KBM-7 (cell line): ENCODE measurements around the gene MED13.
A peak's percentile ranks its signal among the peaks of the same experiment; 100 is the strongest.

ENCODE experiments used
- DNase-seq: peaks from one replicate; pipeline ENCODE4 v3.0.0-alpha.2; 2015
- in situ Hi-C: fragments of 300-500 bp; cut with MboI; formaldehyde crosslinking; loops from 2 replicates; pipeline ENCODE4 v1.14.3; 2020; ENCODE audit warnings: low sequenced_read_pairs, low pct_unique_long_range_greater_than_20kb, mixed read lengths

Gene MED13

DNA sequence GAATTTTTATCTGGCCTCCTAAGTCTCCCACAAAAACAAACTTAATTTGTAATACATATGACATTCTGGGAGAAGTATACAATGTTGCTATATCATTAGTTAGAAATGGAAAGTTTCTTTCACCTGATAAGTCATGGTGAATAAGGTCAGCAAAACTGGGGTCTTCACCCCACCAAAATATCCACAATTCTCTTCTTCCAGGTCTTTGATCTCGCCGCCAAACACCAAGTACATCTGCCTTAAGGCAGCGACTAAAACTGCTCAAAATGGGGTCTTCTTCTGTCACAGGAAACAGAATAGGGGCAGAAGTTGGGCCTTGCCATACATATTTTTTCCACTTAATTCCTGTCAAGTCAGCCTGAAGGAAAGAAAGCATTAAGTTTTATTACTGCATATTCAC lies 2.1 kb downstream of the MED13 start:
- no peak for DNase-seq
- in situ Hi-C loops = no loop called here

DNA sequence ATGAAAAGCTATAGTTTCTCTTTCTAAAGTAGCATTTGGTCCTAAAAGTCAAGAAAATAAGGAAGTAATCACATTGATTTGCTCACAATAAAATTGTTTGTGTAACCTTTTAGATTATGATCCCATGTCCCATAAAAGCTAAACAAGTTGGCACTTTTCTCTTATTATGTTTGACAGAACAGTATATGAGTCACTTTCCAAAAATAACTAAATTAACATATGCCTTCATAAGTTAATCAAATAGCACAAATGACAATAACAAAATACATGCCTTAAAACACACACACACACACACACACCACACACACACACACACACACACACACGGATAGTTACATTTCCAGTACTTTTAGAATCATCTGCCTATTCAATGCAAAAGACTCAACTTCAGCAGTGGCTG lies 2.8 kb downstream of the MED13 start:
- in situ Hi-C loops = no loop called here
- no peak for DNase-seq

DNA sequence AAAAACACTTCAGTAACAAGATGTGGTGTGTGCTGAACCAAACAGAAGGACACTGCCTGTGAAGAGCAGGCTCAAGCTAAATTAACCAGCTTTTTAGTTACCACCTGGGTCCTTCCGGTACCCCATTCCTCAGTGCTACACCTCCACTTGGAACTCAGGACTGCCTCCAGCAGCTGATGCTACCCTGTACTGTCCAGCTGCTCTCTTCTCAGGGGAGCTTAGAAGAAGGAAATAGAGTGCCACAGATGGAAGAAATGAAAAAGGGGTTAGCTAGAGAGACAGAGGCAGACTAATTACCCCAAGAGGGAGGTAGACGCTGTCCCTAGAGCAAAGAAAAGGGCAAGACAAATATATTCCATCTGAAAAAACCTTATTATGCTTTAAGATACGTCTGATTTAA lies 5.7 kb downstream of the MED13 start:
- no peak for DNase-seq
- in situ Hi-C loops = no loop called here

DNA sequence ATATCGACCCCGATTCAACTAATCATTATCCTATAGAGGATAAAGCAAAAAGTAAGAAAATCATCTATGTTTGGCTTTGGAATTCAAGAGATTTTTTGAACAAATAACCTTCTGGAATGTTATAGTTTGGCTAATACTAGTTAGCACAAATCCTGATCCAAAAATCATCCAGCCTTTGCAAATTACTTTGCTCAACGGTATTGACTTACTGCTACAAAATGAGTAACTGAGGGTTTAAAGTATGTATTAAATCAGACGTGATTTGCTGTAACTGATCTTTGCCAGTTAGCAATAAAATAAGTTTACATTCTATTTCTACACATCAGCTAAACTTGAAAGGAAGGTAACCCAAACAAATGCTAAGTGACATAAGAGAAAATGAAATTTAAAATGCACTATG lies 6.5 kb downstream of the MED13 start:
- DNase-seq = no peak
- in situ Hi-C loops = no loop called here

DNA sequence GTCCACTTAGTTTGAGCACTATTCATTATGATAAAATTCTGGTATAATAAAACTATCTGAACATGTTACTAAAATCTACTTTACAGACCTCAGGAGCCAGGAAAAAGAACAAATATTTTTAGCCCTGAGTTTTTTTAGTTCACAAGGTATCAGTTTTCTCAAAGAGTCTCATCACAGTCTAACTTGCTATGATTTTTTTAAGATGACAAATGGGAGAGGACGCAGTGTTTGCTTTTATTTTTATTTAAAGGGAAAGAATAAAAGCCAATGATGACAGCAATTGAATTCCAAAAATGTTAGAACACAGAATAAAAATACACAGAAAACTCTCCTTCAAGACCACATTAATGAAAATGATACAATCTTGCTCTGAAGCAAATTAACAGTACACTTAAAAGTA lies 7.4 kb downstream of the MED13 start:
- in situ Hi-C loops = no loop called here
- no peak for DNase-seq

DNA sequence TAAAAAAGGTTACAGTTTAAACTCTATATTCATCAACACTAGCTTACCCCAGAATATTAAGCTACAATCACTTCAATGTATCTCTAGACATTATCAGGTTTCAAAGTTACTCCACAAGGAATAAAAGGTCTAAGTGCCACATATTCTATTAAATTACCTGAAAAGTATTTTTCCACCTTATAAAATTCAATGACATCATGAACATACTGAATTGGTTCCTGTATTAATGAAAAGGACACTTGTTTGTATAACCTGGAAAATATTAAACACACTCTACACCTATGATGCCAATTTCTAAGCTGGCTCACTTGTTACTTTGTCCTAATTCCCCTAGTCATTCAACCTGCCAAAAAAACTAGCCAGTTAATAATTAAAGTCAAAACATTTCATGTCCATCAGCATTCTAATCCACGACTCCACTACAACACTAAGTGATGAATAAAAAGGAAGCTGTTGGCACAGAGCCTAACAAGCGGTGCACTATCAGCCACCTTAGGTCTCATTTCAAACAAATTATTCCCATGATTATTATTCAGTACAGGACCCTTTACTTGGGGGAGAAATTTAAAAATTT lies 12.2 kb downstream of the MED13 start:
- in situ Hi-C loops = no loop called here
- no peak for DNase-seq

DNA sequence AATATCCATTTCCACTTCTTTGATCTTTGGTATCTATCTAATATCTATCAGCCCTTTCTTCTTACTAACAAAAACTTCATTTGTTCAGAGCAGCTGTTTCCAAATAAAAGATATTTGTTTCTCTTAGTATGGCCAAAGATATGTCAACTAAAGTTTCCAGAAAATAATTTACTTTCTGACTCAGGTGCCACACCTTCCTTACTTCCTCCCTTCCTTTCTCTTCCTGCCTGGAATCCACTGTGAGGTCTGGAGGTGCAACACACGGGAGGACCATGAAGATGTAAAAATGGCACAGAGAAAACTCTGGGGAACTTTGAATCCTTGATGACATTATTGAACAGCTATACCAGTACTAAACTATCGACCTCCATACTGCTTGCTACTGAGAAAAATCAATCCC lies 14.0 kb downstream of the MED13 start:
- in situ Hi-C loops = no loop called here
- DNase-seq = no peak

DNA sequence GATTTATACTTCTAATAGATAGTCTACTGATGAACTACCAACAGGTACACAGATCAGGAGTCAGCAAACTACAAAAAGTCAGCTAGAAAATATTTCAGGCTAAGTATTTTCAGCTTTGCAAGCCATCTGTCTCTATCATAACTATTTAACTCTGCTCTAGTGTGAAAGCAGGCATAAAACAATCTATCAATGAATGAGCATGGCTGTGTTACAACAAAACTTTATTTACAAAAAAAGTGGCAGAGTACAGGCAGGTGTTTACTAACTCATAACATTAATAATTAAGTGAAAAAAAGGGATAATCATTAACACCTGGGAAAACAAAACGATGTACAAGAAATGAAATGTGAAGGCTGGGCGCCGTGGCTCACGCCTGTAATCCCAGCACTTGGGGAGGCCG lies 15.8 kb downstream of the MED13 start:
- no peak for DNase-seq
- in situ Hi-C loops = no loop called here

DNA sequence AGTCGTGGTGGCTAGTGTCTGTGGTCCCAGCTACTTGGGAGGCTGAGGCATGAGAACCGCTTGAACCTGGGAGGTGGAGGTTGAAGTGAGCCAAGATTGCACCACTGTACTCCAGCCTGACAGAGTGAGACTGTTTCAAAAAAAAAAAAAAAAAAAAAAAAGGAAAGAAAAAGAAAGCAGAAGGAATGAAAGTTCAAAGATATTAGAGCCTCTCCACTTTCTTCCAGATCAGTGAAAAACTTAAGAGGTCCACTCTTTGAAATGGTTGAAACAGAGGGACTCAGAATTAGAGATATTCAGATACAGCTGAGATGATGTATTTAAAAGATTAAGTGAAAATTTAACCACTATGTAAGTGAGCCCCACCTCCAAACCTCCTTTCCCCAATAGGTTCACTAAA lies 16.8 kb downstream of the MED13 start:
- no peak for DNase-seq
- in situ Hi-C loops = no loop called here

DNA sequence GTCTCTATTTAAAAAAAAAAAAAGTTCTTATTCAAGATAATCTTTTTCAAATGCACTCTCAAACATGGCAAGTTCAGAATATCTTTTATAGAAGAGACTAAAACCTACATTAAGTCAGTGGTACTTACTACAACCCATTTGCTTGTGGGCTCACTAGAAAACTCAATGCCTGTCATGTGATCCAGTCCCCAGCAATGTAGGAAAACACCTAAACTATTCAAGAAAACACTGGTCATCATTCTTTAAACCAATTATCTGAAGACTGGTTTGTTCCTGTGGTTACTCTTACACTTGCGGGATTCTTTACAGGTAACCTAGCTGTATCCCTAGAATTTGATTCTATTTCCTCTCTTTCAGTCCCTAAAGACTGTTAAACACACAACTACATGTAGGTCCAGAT lies 19.6 kb downstream of the MED13 start:
- no peak for DNase-seq
- in situ Hi-C loops = no loop called here

DNA sequence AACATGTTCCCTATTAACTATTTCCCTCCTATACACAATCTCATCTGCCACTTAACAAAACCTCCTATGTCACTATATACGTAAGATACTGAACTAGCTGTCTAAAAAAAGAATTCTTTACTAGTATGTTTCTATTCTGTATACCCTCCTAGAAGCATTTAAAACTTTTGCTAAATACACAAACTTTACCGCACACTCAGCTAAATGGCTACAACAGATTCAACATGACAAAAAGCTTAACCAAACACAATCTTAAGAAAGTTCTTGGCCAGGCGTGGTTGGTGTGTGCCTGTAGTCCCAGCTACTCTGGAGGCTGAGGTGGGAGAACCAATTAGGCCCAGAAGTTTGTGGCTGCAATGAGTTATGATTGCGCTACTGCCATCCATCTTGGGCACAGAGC lies 20.0 kb downstream of the MED13 start:
- DNase-seq = no peak
- in situ Hi-C loops = no loop called here

DNA sequence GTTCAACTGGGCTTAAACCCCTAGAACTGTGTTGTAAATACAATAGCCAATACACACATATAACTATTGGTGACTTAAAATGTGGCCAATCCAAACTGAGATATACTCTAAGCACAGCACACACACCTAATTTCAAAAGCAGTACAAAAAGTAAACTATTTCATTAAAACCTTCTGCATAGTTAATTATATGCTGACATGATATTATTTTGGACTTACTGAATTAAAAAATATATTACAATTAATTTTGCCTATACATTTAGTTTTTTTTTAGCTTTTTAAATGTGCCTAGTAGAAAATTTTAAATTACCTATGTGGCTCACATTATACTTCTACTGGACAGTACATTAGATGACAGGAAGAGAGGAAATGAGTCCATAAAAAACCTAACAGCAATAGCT lies 21.5 kb downstream of the MED13 start:
- DNase-seq = no peak
- in situ Hi-C loops = no loop called here

DNA sequence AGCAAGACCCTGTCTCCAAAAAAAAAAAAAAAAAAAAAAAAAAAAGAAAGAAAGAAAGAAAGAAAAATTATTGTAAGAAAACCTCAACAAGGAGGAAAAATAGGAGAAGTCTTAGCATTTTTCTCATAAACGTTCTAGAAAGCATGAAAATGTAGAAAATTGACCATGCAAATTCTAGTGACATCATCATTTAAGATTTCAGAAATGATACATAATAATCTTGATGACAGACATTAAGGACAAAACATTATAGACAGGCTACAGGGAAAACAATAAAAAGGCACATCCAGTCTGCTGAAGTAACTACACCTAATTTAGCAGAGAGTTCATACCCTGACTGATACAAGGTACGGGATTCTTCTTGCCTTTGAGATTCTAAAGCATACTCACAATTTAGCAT lies 21.9 kb downstream of the MED13 start:
- in situ Hi-C loops = no loop called here
- DNase-seq = no peak

DNA sequence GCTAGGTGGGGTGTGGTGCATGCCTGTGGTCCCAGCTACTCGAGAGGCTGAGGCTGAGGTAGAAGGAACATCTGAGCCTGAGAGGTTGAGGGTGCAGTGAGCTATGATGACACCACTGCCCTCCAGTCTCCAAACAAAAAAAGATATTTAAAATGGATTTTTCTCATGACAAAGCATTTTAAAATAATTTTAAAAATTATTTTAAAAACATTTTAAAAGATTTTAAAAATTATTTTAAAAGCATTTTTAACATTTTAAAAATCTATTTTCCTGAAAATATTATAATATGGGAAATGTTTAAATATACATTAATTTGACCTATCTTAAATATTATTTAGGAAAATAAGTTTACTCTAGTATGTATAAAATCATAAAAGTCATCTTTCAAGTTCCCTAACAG lies 26.8 kb downstream of the MED13 start:
- in situ Hi-C loops = no loop called here
- DNase-seq = no peak

DNA sequence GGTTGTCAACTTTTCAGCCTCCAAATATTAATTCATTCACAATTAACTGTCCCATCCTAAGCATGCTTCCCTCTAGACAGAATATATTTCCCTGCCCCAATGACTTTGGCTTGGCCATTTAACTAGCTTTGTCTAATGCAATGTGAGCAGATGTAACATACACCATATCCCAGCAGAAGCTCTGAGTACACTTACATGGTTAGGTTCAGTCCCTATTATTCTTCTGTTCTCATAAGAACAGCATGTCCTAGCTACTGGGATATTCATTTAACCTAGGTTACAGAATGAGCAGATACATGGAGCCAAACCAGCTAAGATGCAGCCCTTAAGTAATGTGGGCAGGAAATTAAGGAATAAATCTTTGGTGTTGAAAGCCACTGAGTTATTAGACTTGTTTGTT lies 31.8 kb downstream of the MED13 start:
- in situ Hi-C loops = no loop called here
- DNase-seq = no peak

DNA sequence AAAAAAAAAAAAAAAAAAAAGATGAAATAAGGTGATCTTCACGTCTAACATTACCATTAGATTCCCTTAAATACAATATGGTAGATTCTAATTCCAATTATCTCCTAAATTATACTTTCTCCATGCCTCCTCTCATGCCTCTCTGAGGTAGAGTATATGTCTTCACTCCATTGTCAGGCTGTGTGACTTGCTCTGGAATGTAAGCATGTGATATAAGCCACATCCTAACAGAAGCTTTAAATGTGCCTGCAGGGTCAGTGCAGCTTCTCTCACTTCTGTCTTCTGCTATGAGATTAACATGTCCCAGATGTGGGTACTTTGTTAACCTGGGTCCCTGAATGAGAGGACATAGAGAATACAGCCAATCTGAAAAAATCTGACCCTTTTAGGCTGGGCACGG lies 32.6 kb downstream of the MED13 start:
- DNase-seq = no peak
- in situ Hi-C loops = no loop called here

DNA sequence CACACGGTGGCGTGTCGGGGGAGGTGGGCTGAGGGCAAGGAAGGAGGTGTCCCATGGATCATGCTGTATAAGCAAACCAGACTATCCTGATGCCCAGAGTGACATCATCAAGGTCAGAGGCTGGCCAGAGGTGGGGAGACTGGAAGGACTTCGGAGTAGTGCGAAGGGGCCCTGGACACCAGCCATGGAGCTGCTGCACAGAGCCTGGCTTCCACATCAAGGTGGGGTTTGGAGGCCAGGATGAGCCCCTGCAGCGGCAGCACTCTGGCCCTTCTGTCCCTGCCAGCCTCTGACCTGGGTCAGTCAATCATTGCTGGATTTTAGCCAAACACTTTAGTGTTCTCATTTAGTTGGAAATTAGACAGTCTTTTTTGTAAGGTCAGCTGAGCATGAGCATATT lies 34.8 kb downstream of the MED13 start:
- in situ Hi-C loops = no loop called here
- no peak for DNase-seq

DNA sequence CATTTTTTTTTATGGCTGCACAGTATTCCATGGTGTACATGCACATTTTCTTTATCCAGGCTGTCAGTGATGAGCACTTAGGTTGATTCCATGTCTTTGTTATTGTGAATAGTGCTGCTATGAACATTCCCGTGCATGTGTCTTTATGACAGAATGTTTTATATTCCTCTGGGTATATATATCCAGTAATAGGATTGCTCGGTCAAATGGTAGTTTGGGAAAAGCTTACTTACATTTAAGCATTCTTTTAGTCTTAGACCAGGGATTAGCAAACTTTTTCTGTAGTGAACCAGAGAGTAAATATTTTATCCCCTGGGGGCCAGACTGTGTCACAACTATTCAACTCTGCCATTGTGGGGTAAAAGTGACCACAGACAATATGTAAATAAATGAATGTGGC lies 40.2 kb downstream of the MED13 start:
- DNase-seq = no peak
- in situ Hi-C loops = no loop called here

DNA sequence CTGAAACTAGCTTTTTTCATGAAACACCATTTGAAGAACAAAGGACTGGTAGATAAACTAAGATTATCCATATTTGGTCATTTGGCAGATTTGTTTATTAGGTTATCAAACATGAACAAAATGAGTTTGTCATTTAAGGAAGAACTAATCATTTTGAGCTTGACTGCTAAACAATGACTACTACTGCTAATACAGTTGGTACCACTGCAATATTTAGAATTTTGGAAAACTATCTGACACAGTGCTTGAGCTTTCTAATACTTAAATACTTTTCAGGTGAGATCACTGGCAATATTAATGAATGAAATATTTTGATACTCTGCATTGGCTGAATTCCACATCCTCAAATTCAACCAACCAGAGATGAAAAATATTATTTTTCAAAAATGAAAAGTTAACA lies 47.2 kb downstream of the MED13 start:
- in situ Hi-C loops = no loop called here
- no peak for DNase-seq

DNA sequence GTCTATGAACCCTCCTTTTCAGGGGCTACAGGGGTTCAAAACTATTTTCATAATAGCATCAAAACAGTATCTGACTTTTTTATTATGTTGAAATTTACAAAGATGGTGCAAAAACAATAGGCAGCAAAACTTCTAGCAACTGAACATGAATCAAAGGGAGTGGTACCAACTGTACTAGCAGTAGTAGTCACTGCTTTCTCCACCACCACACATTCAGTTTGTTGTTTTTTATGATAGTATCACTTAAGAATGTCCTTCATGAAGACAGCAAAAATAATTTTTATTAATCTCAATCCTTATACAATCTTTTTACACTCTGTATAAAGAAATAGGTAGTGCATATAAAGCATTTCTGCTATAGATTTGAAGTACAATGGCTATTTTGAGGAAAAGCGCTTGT lies 47.6 kb downstream of the MED13 start:
- in situ Hi-C loops = no loop called here
- no peak for DNase-seq

DNA sequence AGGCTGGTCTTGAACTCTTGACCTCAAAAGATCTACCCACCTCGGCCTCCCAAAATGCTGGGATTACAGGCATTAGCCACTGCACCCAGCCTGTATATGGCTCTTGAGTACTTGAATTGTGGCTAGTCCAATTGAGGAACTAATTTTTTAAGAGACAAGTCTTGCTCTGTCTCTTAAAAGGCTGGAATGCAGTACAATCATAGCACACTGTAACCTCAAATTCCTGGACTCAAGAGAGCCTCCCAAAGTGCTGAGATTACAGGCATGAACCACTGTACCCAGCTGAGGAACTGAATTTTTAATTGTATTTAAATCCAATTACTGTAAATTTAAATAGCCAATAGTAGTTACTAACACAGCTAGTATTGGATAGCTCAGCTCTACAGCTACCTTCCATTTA lies 50.6 kb downstream of the MED13 start:
- DNase-seq = peak; percentile 9
- in situ Hi-C loops = no loop called here

DNA sequence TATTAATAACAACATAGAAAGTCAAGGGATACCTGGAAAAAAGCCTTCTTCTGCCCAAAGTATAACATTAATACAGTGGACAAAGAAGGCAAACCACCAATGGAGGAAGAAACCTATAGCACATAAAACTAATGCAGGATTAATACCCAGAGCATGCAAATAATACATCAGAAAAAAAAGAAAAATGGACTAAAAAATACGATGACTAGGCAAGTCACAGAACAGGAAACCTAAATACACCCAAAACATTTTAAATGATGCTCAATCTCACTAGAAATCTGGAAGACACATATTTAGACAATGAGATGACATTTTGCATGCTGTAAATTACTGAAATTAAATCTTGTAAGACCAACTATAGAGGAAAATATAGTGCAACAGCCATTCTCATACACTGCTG lies 55.9 kb downstream of the MED13 start:
- no peak for DNase-seq
- in situ Hi-C loops = no loop called here
